ENCODE results near the gene N4BP2. TPM values are rescaled to one million over a fixed set of nuclear protein-coding genes. Genes with fewer than 3 reads are reported as not detected.

N4BP2 gene
- total RNA-seq, 1 experiment from 2014 or later = 3.9 TPM

- no peak for TF ChIP-seq CTCF (conservative IDR thresholded peaks at IDR 0.05; ENCODE audit: low read depth, low read length)
- TF ChIP-seq EZH2phosphoT487 (IDR thresholded peaks at IDR 0.05; ENCODE audit: borderline replicate concordance, low read length) = no peak
- TF ChIP-seq EZH2 (IDR thresholded peaks at IDR 0.05; ENCODE audit: low read length, unreplicated experiment) = no peak
- Histone ChIP-seq H3K36me3 (ENCODE audit: low read depth, low read length) (no peaks in the 10 kb centered on the region), H3K27me3 (ENCODE audit: low read length) (no peaks in the 10 kb centered on the region), H3F3A (ENCODE audit: low read length, unreplicated experiment) (no peaks in the 10 kb centered on the region), H2AFZ (ENCODE audit: low read length) (no peak overlapping the region), H3K79me2 (ENCODE audit: low read length) (no peaks in the 10 kb centered on the region), H3K9ac (ENCODE audit: low read length) (no peak overlapping the region), H3K9me2 (replicated peaks; ENCODE audit: low read length) (no peaks in the 10 kb centered on the region), H3K9me3 (ENCODE audit: low read length) (no peaks in the 10 kb centered on the region), H3K4me2 (ENCODE audit: low read length) (no peak overlapping the region), H3K4me3 (ENCODE audit: low read length) (no peak overlapping the region), H3K4me1 (ENCODE audit: insufficient read depth, low read length) (peaks cover 9% of the 10 kb centered on the region), H4K20me1 (ENCODE audit: low read length) (no peaks in the 10 kb centered on the region), H3K27ac (ENCODE audit: low read length) (no peak overlapping the region)
- BruUV-seq (replicated peaks) = no TSS peak
- intact Hi-C loops (cut with micrococcal nuclease) = no loop called here
- ChIA-PET POLR2A (ENCODE audit: unreplicated experiment) (no interaction called here), CTCF (no interaction called here)
- no peak for DNase-seq
- ATAC-seq = no peak
Measured at GRCh38 chr4:40205259-40206198, 148.9 kb downstream of the N4BP2 start.

DNA sequence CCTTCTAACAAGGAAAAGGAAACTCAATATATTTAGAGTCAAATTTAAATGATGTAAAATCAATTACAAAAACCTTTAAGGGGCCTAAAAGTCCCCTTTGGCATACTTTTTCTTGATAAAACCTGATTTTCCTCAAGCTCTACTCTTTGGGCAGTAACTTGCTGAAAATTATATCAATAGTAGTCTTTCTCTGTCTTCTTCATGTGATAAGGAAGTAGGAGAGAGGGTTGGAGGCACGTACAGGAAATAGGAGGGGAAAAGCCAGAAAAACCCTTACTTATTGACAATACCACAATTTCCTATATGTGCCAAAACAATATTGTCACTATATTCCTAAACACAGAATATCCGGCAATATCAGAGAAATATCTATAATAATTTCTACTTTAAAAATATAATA is 149.8 kb downstream of the N4BP2 start:
- peaks cover 2% of the 10 kb centered on the region for H3K4me1 ChIP-seq (ENCODE audit: insufficient read depth, low read length)
- DNase-seq = no peak
- H3K4me2 ChIP-seq (ENCODE audit: low read length) = no peak overlapping the region
- POLR2A ChIA-PET (ENCODE audit: unreplicated experiment) = no interaction called here
- H3K9me3 ChIP-seq (ENCODE audit: low read length) = no peaks in the 10 kb centered on the region
- no peaks in the 10 kb centered on the region for H3K9me2 ChIP-seq (replicated peaks; ENCODE audit: low read length)
- H3K27ac ChIP-seq (ENCODE audit: low read length) = no peak overlapping the region
- no peak for ATAC-seq
- no peaks in the 10 kb centered on the region for H4K20me1 ChIP-seq (ENCODE audit: low read length)
- intact Hi-C loops (cut with micrococcal nuclease) = no loop called here
- no peaks in the 10 kb centered on the region for H3F3A ChIP-seq (ENCODE audit: low read length, unreplicated experiment)
- H3K36me3 ChIP-seq (ENCODE audit: low read depth, low read length) = no peaks in the 10 kb centered on the region
- H2AFZ ChIP-seq (ENCODE audit: low read length) = no peak overlapping the region
- H3K27me3 ChIP-seq (ENCODE audit: low read length) = no peaks in the 10 kb centered on the region
- no TSS peak for BruUV-seq (replicated peaks)
- no peaks in the 10 kb centered on the region for H3K79me2 ChIP-seq (ENCODE audit: low read length)
- H3K9ac ChIP-seq (ENCODE audit: low read length) = no peak overlapping the region
- no peak for TF ChIP-seq EZH2 (IDR thresholded peaks at IDR 0.05; ENCODE audit: low read length, unreplicated experiment)
- CTCF ChIA-PET = no interaction called here
- H3K4me3 ChIP-seq (ENCODE audit: low read length) = no peak overlapping the region

Other genes starting within 250 kb of the N4BP2 start
- gene PDS5A, start 78.9 kb upstream of the N4BP2 start, total RNA-seq (2014; rRNA removed) = 39.9 and 49.8 TPM in 2 replicates
- 0.12 TPM in 1 of 2 replicates, not detected in the other for gene RHOH, start 140.2 kb downstream of the N4BP2 start, total RNA-seq (2014; rRNA removed)

All from PC-3 (cell line).